SK-N-SH (cell line): Measurements from ENCODE around the gene MCRIP2. TPM values are rescaled to one million over a fixed set of nuclear protein-coding genes. Genes with fewer than 3 reads are reported as not detected.

Experiments used
- CTCF ChIA-PET: fragments of 300-600, 350-600 bp; formaldehyde crosslinking; extraction: SDS; loops from one replicate; lab custom pipeline; 2021; lab: Yijun Ruan, JAX
- POLR2A ChIA-PET: fragments of 350-600 bp; sonication (Branson Sonifier 250); formaldehyde crosslinking; extraction: SDS; loops from one replicate; lab custom pipeline; 2020; ENCODE audit warnings: antibody characterized with exemption, inconsistent platforms; lab: Yijun Ruan, JAX
- DNase-seq: peaks from one replicate; pipeline ENCODE4 v3.0.0; 2012
- H2AFZ ChIP-seq: fragments of 200-600 bp; sonication (generic); 2 replicates; pipeline ENCODE4 v1.8.1; 2016; ENCODE audit warnings: antibody characterized with exemption, mild to moderate bottlenecking, low read depth
- H3F3A ChIP-seq: fragments of 200-600 bp; sonication (generic); replicated peaks from 2 replicates; pipeline ENCODE3; 2016; ENCODE audit warnings: antibody characterized with exemption, mild to moderate bottlenecking; ENCODE audit not compliant: insufficient read depth
- H3K27ac ChIP-seq, 2 experiments: fragments of 200-500 bp in 1 of 2; fragments of 200-600 bp in 1 of 2; sonication (Bioruptor generic) in 1 of 2; sonication (generic), shearing (Covaris generic) in 1 of 2; 2 replicates each; pipeline versions ENCODE4 v1.5.1 to v1.6.1; 2014 to 2016; ENCODE audit warnings: low read depth in 2 of 2, inconsistent platforms in 1 of 2, low read length in 1 of 2, mild to moderate bottlenecking in 1 of 2, mixed read lengths in 1 of 2
- H3K27me3 ChIP-seq: fragments of 200-600 bp; sonication (generic), shearing (Covaris generic); 2 replicates; pipeline ENCODE4 v1.6.1; 2016; ENCODE audit warnings: mixed run types; ENCODE audit not compliant: insufficient read depth
- H3K36me3 ChIP-seq, 2 experiments: fragments of 200-500 bp in 1 of 2; fragments of 200-600 bp in 1 of 2; sonication (Bioruptor generic) in 1 of 2; sonication (generic) in 1 of 2; replicated peaks in 1 of 2; 2 replicates each; pipeline versions ENCODE3 to v1.5.1; 2014 to 2016; ENCODE audit warnings: low read length in 1 of 2, mild to moderate bottlenecking in 1 of 2; ENCODE audit not compliant: insufficient read depth in 2 of 2, control insufficient read depth in 1 of 2
- H3K4me1 ChIP-seq, 2 experiments: fragments of 200-500 bp in 1 of 2; fragments of 200-600 bp in 1 of 2; sonication (Bioruptor generic) in 1 of 2; sonication (generic), shearing (Covaris generic) in 1 of 2; 2 replicates each; pipeline versions ENCODE4 v1.5.1 to v1.6.1; 2014 to 2016; ENCODE audit warnings: low read depth in 1 of 2, low read length in 1 of 2, mixed run types in 1 of 2; ENCODE audit not compliant: insufficient read depth in 2 of 2, control insufficient read depth in 1 of 2
- H3K4me2 ChIP-seq: fragments of 200-600 bp; sonication (generic), shearing (Covaris generic); 2 replicates; pipeline ENCODE4 v1.6.1; 2017; ENCODE audit warnings: mixed run types
- H3K4me3 ChIP-seq, 2 experiments: fragments of 200-500 bp in 1 of 2; fragments of 200-600 bp in 1 of 2; sonication (Bioruptor generic) in 1 of 2; sonication (generic), shearing (Covaris generic) in 1 of 2; 2 replicates each; pipeline versions ENCODE4 v1.5.1 to v1.8.1; 2014 to 2016; ENCODE audit warnings: low read depth in 2 of 2, inconsistent platforms in 1 of 2, low read length in 1 of 2, mild to moderate bottlenecking in 1 of 2, mixed read lengths in 1 of 2, moderate library complexity in 1 of 2
- H3K79me2 ChIP-seq: fragments of 200-600 bp; sonication (generic); 2 replicates; pipeline ENCODE4 v1.8.1; 2017; ENCODE audit warnings: mild to moderate bottlenecking; ENCODE audit not compliant: insufficient read depth
- H3K9ac ChIP-seq: fragments of 200-600 bp; sonication (generic); 2 replicates; pipeline ENCODE4 v1.6.1; 2017; ENCODE audit warnings: mixed run types
- H3K9me2 ChIP-seq: fragments of 200-600 bp; sonication (generic); 2 replicates; pipeline ENCODE4 v1.6.1; 2017; ENCODE audit warnings: mixed run types
- H3K9me3 ChIP-seq: fragments of 200-600 bp; sonication (generic); 2 replicates; pipeline ENCODE4 v1.6.1; 2017; ENCODE audit warnings: mixed run types, mild to moderate bottlenecking, moderate library complexity
- H4K20me1 ChIP-seq: fragments of 200-600 bp; sonication (generic); 2 replicates; pipeline ENCODE4 v1.6.1; 2017; ENCODE audit warnings: mild to moderate bottlenecking, mixed run types; ENCODE audit not compliant: insufficient read depth
- CHD2 ChIP-seq: fragments of 150-350 bp; IDR thresholded peaks from 2 replicates; pipeline ENCODE4 v1.6.1; 2018; ENCODE audit warnings: low read length; ENCODE audit not compliant: partially characterized antibody
- ELF1 ChIP-seq: IDR thresholded peaks from 2 replicates; pipeline ENCODE4 v1.4.0; 2012
- EZH2phosphoT487 ChIP-seq: fragments of 200-600 bp; sonication (generic); IDR thresholded peaks from 2 replicates; pipeline ENCODE4 v1.6.1; 2017; ENCODE audit warnings: low read depth, mixed run types, mild to moderate bottlenecking, antibody characterized with exemption, moderate library complexity, borderline replicate concordance
- FOXJ3 ChIP-seq: sonication (generic); formaldehyde crosslinking; IDR thresholded peaks from 2 replicates; pipeline ENCODE4 v1.5.1; 2020; ENCODE audit warnings: mild to moderate bottlenecking, missing genetic modification reagents
- FOXM1 ChIP-seq: IDR thresholded peaks from 2 replicates; pipeline ENCODE4 v1.4.0; 2012; ENCODE audit warnings: low read depth, mild to moderate bottlenecking
- IRF3 ChIP-seq: fragments of 150-350 bp; IDR thresholded peaks from 2 replicates; pipeline ENCODE4 v1.6.1; 2016; ENCODE audit warnings: mild to moderate bottlenecking, low read depth, low read length
- JUND ChIP-seq: IDR thresholded peaks from 2 replicates; pipeline ENCODE4 v1.4.0; 2012
- NFIC ChIP-seq: IDR thresholded peaks from 2 replicates; pipeline ENCODE4 v1.4.0; 2012; ENCODE audit warnings: borderline replicate concordance
- RAD21 ChIP-seq: IDR thresholded peaks from 2 replicates; pipeline ENCODE4 v1.6.1; 2012; ENCODE audit warnings: mild to moderate bottlenecking, low read length
- REST ChIP-seq: IDR thresholded peaks from 2 replicates; pipeline ENCODE4 v1.6.1; 2012; ENCODE audit warnings: mild to moderate bottlenecking, low read depth, low read length, moderate library complexity
- SIN3A ChIP-seq: IDR thresholded peaks from 2 replicates; pipeline ENCODE4 v1.6.1; 2012; ENCODE audit warnings: low read depth, mild to moderate bottlenecking, low read length, moderate library complexity, borderline replicate concordance
- SMC3 ChIP-seq: IDR thresholded peaks from 2 replicates; pipeline ENCODE4 v1.6.1; 2012; ENCODE audit warnings: low read depth, low read length, improper control_type of control experiment
- YY1 ChIP-seq: IDR thresholded peaks from 2 replicates; pipeline ENCODE4 v1.4.0; 2012; ENCODE audit warnings: low read depth, mild to moderate bottlenecking
- ZBTB33 ChIP-seq: IDR thresholded peaks from 2 replicates; pipeline ENCODE4 v1.4.0; 2012; ENCODE audit warnings: low read depth, borderline replicate concordance
- whole genome bisulfite sequencing: methylation state at CpG from one replicate; pipeline ENCODE4 v1.1.6; 2017; ENCODE audit warnings: low lambda C conversion rate; 5-methylcytosine and 5-hydroxymethylcytosine counted together
- polyA plus RNA-seq, 3 experiments: library from polyadenylated mRNA; depleted of rRNA; stranded (reverse); fragments of >200 nt; gene quantifications; 2 replicates each; pipeline ENCODE4 v1.2.3, GENCODE V29; 2012
- TF ChIP-seq, protein P1 (sequence below): fragments of 150-350 bp; IDR thresholded peaks from 2 replicates; pipeline ENCODE4 v1.6.1; 2017; ENCODE audit warnings: antibody characterized with exemption, low read length, low read depth, borderline replicate concordance
- TF ChIP-seq, protein P2 (sequence below): IDR thresholded peaks from 2 replicates; pipeline ENCODE4 v1.4.0; 2012; ENCODE audit warnings: low read depth, borderline replicate concordance
- TF ChIP-seq, protein P3 (sequence below): IDR thresholded peaks from 2 replicates; pipeline ENCODE4 v1.4.0; 2012; ENCODE audit warnings: low read depth
- TF ChIP-seq, protein P4 (sequence below): fragments of 200-600 bp; sonication (generic); IDR thresholded peaks from 2 replicates; pipeline ENCODE4 v1.6.1; 2017; ENCODE audit warnings: antibody characterized with exemption, mild to moderate bottlenecking, moderate library complexity

MCRIP2 gene
- polyA plus RNA-seq, 1 of the 3 experiments (the other 2 are of a cell fraction), result 36.9 TPM

DNA sequence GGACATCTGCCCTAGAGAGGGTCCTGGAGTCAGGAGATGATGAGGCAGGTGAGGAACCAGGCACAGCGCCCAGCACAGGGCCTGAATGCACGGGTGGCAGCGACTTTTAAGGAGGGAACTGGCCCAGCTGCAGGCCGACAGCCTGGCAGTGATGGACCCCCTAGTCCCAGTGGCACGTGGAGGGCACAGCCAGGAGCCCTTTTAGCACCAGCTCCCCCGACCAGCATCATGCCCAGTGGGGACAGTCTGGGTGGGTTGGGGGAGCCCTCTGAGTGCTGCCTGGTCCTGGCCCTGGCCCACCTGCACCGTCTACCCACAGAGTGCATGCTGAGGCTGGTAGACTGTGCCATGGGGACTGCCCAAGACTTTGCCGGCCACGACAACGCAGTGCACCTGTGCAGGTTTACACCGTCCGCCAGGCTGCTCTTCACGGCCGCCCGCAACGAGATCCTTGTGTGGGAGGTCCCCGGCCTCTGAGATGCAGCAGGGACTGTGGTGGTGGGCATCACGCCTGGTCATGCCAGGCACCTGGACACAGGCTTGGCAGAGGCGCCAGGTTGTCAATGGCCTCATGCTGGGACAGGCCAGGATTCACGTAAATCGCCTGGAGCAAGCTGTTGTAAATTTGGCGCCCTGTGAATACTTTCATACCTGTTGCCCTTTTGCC lies 25.6 kb downstream of the MCRIP2 start:
- H3F3A ChIP-seq, result no peaks in the 10 kb centered on the region
- ChIA-PET POLR2A (interaction anchor here (0.6 to 1.5 kb wide), 4 partner anchors 8 to 17 kb away, joined by 3 to 4 read pairs (median 4); partner anchors contain the start of genes JMJD8, RHBDL1 and STUB1), CTCF (interaction anchor here (0.6 to 6.3 kb wide), 16 partner anchors 9 to 123 kb away, joined by 3 to 69 read pairs (median 4); partner anchors contain the start of genes JMJD8, RHBDL1, WDR24 and WDR90)
- no peak for DNase-seq
- WGBS, result 76% methylated on average over 17 of the region's 22 CpGs
- no peak overlapping the region for H3K4me3 ChIP-seq
- no peak overlapping the region; the same call in 1 of the 2 replicates for H3K9ac ChIP-seq
- no peak overlapping the region for H3K4me2 ChIP-seq
- H3K27ac ChIP-seq, result peak overlapping the region; percentile 25 to 81; a peak in 3 of 4 replicates
- H4K20me1 ChIP-seq, result 0 out of 2 replicates have a peak, but pooled peaks cover 6% of the 10 kb centered on the region
- H3K9me2 ChIP-seq, result no peaks in the 10 kb centered on the region
- H3K36me3 ChIP-seq, result peaks cover 5 to 41% of the 10 kb centered on the region in 2 experiments
- no peak for TF ChIP-seq ELF1
- no peak for TF ChIP-seq SIN3A
- TF ChIP-seq, protein P1, sequence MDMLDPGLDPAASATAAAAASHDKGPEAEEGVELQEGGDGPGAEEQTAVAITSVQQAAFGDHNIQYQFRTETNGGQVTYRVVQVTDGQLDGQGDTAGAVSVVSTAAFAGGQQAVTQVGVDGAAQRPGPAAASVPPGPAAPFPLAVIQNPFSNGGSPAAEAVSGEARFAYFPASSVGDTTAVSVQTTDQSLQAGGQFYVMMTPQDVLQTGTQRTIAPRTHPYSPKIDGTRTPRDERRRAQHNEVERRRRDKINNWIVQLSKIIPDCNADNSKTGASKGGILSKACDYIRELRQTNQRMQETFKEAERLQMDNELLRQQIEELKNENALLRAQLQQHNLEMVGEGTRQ, result no peak
- TF ChIP-seq SMC3, result no peak
- TF ChIP-seq CHD2, result no peak
- no peak for TF ChIP-seq REST
- TF ChIP-seq FOXM1, result no peak
- TF ChIP-seq JUND, result no peak
- TF ChIP-seq, protein P2, sequence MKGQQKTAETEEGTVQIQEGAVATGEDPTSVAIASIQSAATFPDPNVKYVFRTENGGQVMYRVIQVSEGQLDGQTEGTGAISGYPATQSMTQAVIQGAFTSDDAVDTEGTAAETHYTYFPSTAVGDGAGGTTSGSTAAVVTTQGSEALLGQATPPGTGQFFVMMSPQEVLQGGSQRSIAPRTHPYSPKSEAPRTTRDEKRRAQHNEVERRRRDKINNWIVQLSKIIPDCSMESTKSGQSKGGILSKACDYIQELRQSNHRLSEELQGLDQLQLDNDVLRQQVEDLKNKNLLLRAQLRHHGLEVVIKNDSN, result no peak
- TF ChIP-seq, protein P3, sequence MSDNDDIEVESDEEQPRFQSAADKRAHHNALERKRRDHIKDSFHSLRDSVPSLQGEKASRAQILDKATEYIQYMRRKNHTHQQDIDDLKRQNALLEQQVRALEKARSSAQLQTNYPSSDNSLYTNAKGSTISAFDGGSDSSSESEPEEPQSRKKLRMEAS, result no peak
- TF ChIP-seq RAD21, result no peak
- no peak for TF ChIP-seq ZBTB33
- TF ChIP-seq YY1, result no peak
- no peak for TF ChIP-seq IRF3
- TF ChIP-seq NFIC, result no peak
- no peak for TF ChIP-seq EZH2phosphoT487
- TF ChIP-seq, protein P4, sequence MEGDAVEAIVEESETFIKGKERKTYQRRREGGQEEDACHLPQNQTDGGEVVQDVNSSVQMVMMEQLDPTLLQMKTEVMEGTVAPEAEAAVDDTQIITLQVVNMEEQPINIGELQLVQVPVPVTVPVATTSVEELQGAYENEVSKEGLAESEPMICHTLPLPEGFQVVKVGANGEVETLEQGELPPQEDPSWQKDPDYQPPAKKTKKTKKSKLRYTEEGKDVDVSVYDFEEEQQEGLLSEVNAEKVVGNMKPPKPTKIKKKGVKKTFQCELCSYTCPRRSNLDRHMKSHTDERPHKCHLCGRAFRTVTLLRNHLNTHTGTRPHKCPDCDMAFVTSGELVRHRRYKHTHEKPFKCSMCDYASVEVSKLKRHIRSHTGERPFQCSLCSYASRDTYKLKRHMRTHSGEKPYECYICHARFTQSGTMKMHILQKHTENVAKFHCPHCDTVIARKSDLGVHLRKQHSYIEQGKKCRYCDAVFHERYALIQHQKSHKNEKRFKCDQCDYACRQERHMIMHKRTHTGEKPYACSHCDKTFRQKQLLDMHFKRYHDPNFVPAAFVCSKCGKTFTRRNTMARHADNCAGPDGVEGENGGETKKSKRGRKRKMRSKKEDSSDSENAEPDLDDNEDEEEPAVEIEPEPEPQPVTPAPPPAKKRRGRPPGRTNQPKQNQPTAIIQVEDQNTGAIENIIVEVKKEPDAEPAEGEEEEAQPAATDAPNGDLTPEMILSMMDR, result no peak
- TF ChIP-seq FOXJ3, result no peak
- peaks cover 0 to 20% of the 10 kb centered on the region in 2 experiments; a peak in 1 of 4 replicates for H3K4me1 ChIP-seq
- no peaks in the 10 kb centered on the region for H3K9me3 ChIP-seq
- no peaks in the 10 kb centered on the region for H3K27me3 ChIP-seq
- peaks cover 25% of the 10 kb centered on the region for H3K79me2 ChIP-seq
- H2AFZ ChIP-seq, result peak overlapping the region; percentile 36; the same call in 1 of the 2 replicates
